Stimulated activated naive CD4-positive, alpha-beta T cell treated with Interleukin-2 at 50 U/mL for 16 hours (primary cell): ENCODE results near the gene TRNP1.

Experiments
- DNase-seq: peaks from one replicate; lab custom pipeline; 2025; lab: John Stamatoyannopoulos, UW

TRNP1 gene

DNA sequence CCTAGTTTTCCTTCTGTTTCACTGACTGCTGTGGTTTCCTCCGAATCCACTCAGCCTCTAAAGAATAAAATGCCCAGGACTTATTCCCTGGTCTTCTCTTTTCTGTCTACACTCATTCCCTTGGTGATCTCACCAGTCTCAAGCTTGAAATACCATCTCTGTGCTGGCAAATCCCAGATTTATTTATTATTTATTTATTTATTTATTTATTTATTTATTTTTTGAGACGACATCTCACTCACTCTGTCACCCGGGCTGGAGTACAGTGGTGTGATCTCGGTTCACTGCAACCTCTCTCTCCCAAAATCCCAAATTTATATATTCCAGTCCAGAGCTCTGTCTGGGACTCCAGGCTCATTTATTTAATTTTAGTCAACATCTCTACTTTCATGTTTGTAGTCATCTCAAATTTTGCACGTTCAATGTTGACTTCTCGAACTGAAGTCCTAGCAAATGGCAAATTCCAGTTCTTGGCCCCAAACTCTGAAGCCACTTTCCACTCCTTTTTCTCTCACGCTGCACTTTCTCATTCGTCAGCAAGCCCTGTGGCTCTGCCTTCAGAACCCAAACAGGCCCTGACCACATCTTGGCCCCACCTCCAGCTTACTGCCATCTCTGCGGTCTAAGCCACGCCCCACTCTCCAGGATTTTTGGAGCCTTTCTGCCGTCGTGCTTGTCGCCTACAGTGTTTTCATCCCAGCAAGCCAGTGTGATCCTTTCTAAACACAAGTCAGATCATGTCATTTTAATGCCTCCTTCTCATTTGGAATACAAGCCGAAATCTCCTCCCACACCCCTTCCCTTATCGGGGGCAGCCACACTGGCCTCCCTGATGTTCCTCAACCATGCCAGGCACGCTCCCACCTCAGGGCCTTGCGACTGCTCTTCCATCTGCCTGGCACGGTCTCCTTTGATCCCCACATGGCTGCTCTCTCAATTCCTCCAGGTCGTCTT lies 33.4 kb downstream of the TRNP1 start:
- no peak for DNase-seq

DNA sequence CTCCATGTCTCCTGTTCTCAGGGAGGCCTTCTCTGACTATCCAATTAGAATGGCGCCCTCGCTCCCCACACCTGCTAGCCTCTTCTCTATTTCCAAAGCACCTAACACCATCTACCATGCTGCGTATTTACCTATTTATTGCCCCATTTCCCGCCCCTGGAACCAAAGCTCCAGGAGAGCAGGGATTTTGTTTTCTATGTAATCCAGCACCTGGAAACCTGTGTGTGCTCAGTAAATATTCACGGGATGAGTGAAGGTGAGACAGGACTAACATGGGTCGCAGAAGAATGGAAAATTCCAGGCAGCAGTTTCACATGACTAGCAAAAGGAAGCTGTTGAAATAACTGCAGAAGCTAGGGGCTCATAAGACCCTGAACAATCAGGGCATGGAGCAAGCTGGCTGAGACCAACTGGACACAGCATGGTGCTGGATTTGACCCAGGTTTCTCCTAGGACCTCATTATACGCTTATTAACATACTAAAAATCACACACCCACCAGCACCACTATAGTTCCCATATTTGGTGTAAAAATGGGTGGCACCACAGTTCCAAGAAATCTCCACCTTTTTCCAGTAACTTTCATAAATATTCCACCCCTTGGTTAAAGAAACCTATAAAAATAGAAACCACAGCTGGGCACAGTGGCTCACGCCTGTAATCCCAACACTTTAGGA lies 34.2 kb downstream of the TRNP1 start:
- DNase-seq: no peak

DNA sequence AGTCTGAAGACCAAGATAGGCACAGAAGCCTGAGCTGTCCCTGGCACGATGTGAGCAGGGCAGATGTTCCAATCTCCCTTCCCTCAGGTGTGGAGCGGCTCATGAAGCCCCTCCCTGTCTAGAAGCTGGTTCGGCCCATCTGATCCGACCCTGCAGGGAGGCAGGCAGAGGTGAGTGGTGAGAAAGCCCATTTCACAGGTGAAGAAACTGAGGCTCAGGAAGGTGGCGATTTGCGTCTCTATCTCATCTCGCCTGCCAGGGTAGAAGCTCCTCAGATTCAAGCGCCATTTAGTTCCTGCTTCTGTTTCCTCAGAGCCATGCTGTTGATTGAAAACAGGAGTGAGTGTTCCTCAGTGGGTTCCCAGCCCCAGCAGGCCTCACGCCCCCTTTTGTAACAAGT lies 36.0 kb downstream of the TRNP1 start:
- no peak for DNase-seq

DNA sequence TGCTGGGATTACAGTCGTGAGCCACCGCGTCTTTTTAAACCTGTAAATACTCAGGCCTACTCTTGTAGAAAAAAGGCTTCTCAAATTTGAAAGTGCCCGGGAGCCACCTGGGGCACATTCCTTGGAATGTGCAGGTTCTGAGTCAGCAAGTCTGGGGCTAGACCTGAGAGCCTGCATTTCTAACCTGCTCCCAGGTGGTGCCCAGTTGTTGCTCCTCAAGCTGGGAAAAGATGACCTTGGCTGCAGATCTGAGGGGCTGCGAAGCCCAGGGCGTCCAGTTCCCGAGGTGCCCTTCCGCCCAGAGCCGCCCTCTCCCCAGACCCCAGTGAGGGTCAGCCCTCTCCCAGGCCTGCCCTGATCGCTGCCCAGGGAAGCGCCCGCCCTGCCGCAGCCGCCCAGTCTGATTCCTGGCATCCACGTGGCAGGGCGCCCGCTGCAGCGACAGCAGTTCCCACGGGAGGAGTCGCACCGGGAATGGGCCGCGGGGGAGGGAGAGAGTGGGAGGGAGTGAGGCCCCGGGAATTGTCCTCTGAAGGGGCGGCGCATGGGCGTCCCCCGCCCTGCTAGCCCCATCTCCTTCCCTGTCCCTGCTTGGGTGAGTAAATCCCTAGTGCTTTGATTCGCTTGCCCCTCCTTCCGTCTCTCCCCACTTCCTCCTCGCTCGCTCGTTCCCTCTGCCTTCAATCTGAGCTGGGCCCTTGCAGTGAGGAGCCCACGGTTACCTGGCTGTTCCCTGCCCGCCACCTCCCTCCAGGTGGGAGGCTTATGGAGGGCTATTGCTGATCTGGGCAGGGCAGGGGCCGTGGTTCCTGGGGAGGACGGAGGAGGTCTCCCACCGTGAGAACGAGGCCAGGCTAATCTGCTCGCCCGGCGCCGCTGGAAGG lies 38.0 kb downstream of the TRNP1 start:
- DNase-seq: no peak

DNA sequence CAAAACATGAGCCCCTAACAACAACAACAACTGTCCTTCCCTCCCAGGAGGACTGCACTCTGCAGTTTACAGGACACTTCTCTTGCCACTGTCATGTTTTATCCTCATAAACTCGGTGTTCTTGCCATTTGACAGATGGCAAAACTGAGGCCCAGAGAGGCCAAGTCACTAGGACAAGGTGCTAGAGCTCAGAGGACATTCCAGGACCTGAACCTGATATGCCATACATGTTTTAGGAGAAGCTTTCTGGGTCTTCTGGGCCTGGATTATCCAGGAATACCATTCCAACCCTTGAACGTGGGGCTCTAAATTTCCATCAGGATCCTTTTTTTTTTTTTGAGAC lies 38.6 kb downstream of the TRNP1 start:
- no peak for DNase-seq

DNA sequence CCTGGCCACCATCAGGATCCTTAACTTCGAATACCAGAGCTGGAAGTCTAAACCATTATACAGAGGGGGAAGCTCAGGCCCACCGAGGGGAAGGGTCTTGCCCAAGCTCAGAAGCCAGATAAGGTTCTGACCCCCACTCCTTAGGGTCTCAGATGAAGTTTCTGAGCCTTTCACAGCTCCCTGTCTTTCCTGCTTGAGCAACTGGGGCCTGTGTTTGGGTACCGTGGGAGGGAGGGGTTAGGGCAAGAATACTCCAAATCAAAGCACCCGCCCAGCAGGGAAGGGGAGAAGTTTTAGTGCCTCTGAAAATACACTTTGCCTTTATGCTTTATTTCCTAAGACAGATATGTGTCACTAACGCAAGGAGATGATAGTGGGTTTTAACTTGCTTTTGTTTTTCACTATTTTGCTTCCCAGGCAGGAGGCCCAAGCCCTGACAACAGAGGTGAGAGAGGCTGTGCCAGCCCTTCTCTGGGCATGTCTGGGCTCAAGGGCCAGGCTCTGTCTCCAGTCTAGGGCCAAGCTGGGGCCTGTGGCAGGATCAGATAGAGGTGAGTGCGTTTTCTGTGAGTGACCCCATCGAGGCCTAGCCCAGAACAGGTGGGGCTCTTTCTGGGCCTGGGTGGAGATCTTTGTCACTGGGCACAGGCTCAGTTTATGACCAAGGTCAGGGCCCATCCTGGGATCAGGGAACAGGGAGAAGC lies 39.7 kb downstream of the TRNP1 start:
- no peak for DNase-seq

DNA sequence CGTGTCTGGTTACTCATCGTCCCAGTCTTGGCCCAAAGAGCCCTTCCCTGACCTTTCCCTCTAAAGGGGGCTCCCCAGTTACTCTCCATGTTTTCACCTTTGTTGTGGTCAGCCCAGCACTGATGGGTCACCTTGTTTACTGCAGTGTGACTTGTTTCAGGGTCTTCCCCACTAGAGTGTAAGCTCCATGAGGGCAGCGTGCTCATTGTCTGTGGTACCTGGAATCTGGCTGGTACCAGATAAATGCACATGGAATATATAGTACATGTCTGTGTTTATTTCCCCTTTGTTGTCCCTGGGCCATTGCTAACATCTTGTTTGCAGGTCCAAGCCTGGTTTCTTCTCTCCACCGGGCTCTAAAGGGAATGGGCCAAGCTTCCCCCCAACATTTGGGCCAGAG lies 41.9 kb downstream of the TRNP1 start:
- DNase-seq: no peak

DNA sequence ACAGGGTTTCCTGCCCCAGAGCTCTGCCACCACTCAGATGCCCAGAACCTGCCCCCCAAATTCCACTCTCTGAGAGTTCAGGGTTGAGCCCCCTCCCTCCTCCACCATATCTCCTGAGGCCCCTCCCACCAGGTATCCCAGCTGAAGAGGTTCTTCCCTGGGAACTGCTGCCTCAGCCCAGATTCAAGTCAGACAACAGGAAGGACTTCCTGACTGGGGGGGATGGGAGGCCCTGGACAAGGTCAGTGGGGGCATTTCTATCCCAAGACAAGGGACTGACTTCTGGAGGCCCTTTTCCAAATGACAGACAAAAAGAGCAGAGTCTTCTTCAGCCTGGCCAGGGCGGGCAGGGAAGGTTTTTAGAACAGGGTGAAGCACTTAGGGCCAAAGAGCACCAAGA lies 43.2 kb downstream of the TRNP1 start:
- no peak for DNase-seq

DNA sequence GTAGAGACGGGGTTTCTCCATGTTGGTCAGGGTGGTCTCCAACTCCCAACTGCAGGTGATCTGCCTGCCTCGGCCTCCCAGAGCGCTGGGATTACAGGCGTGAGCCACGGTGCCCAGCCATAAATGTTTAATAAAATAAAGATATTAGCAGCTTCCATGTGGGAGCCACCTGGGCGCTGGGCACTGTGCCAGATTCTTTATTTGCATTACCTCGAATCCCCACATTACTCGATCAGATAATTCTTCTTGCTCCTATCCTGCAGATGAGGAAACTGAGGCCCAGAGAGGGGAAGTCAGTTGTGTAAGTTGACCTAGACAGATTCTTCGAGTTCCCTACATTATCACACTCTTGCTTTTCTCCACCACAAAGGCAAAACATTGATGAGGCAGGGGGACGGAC lies 44.0 kb downstream of the TRNP1 start:
- DNase-seq: no peak

DNA sequence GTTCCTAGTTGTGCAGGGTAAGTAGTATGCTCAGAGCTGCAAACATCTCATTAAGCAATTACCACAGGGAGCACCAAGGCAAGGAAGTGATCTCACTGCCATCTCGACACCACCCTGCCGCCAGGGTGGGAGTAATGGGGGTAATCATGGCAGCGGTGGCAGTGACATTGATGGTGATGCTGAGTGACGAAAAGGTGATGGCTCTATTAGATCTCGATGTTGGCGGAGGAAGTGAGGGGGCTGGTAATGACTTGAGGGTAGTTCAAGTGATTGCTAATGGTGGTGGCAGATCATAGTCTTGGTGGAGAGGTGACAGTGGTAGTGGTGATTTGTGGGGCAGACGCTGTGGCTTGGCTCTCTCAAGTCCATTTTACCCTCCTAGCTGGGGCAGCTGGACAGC lies 44.5 kb downstream of the TRNP1 start:
- DNase-seq: no peak

DNA sequence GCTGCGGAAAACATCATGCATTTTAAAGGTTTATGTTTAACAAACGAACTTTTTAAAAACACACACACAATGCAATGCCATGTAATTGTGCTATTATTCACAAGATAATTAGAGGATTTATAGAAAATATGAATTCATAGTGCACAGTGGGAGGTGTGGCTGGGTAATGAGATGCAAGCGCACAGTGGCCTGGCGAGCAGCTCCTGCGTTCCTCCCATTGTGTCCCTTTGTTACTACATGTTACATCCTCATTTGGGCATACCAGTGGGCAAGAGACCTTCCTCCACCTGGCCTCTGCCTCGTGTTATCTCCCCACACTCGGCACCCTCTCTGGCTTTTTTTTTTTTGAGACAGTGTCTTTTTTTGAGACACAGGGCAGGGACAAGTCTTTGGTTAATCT lies 49.2 kb downstream of the TRNP1 start:
- no peak for DNase-seq

DNA sequence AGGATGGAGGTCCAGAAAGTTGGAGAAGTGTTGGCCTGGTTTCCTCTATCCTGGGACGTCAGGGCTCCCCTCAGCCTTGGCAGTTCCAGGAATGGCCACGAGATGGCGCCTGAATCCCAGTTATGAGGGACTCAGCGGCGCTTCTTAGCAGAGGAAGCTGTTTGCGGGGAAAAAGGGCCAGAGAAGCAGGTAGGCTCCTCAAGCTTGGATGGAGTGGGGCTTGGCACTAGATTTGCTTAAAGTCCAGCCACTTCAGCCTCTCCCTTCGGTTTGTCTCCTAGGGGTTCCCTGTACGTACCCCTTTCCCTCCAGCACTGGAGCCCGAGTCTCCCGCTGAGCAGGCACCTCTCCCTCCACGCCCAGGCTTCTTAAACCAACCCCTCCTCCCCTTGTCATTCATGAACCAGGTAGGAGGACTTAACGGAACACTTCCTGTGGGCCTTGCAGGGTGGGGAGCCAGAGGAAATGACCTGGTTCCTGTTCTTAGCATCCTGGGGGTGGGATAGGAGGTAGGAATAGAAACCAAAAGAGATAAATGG lies 51.2 kb downstream of the TRNP1 start:
- DNase-seq: peak; percentile 83

DNA sequence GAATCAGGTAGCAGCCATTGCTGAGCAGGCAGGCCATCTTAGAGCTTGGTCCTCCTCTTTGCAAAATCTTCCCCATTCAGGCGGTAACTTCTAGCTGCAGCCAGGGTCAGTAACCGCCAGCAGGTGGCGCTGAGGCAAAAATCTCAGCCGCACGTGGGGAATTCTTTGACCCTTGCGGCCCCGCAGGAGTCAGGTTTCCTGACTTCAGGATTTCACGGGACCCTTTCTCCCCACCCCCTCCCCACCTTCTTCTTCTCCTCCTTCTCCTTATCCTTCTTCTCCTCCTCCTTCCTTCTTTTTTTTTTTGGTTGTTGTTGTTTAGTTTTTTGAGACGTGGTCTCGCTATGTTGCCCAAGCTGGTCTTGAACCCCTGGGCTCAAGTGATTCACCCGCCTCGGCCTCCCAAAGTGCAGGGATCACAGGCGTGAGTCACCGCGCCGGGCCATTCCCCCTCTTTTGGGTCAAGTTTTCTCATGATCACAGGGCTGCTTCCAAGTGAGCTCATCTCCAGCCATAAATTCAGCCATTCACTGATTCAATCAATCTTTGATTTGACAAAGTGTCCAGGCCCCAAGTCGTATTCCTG lies 52.6 kb downstream of the TRNP1 start:
- DNase-seq: peak; percentile 55

DNA sequence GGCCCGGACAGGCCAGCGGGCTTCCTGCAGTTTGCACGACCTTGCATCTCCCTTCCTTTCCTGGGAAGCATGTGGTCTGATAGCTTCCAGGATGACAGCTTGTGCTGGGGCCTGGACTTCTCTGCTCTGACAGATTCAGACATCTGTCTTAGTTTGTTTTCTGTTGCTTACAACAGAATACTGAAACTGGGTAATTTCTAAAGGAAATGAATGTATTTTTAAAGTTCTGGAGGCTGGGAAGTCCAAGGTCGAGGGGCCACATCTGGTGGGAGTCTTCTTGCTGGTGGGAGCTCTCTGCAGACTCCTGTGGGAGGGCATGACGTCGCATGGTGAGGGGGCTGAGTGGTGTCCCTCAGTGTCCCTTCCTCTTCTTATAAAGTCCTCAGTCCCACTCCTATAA lies 54.4 kb downstream of the TRNP1 start:
- DNase-seq: no peak

DNA sequence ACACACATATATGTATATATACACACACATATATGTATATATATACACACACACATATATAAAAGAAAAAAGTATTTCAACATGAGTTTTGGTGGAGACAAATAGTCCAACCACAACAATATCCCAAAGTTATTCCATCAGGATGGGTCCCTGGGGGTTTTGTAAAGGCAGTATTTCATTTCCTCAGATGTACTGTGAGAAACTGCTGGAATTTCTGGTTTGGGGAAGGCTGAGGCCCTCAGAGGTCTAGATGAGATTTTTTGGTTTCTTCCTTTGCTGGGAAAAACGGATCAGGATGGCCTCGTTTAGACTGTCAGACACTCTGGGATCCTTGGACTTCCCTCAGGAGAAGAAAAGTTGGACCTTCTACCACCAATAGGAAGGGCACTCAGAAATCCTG lies 55.6 kb downstream of the TRNP1 start:
- DNase-seq: no peak

DNA sequence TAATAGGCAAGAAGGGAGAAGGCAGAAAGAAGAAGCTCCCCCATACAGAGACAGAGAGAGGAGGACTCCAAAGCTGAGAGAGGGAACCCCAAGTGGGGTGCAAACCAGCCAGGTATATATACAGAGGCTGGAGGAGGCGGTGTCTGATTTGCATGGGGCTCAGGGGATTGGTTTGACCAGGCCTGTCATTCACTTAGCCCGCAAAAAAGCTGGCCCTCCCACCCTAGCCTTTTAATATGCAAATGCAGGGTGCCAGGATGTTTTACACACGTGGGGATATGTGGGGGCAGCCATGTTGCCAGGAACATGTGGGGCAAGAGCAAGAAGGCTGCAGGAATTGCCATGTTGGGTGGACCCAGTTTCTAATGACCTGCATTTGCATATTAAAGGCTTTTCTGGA lies 56.1 kb downstream of the TRNP1 start:
- no peak for DNase-seq
